Neutrophil (primary cell): ENCODE measurements around the gene CHST12.

Experiments
- H3K27ac ChIP-seq: fragments of 200-600 bp; sonication (generic); 2 replicates; pipeline ENCODE4 v1.5.1; 2016; ENCODE audit warnings: mild to moderate bottlenecking, moderate library complexity
- H3K27me3 ChIP-seq: fragments of 200-600 bp; sonication (generic); 2 replicates; pipeline ENCODE4 v1.6.0; 2016; ENCODE audit warnings: mild to moderate bottlenecking
- H3K36me3 ChIP-seq: fragments of 200-600 bp; sonication (generic); 2 replicates; pipeline ENCODE4 v1.5.1; 2017
- H3K4me1 ChIP-seq, 2 experiments: fragments of 200-600 bp in 1 of 2; sonication (generic) in 1 of 2; 1 replicate in 1 of 2; 2 replicates in 1 of 2; pipeline versions ENCODE4 v1.5.1 to v1.6.1; 2013 to 2016; ENCODE audit warnings: low read depth in 1 of 2, low read length in 1 of 2, mild to moderate bottlenecking in 1 of 2, moderate library complexity in 1 of 2; ENCODE audit not compliant: control insufficient read depth in 1 of 2, insufficient read depth in 1 of 2
- H3K4me3 ChIP-seq, 2 experiments: fragments of 200-600 bp in 1 of 2; sonication (generic) in 1 of 2; 1 replicate in 1 of 2; 2 replicates in 1 of 2; pipeline ENCODE4 v1.5.1; 2013 to 2016; ENCODE audit warnings: low read depth in 1 of 2, low read length in 1 of 2, mild to moderate bottlenecking in 1 of 2, moderate library complexity in 1 of 2
- H3K9me3 ChIP-seq: fragments of 200-600 bp; sonication (generic); 2 replicates; pipeline ENCODE4 v1.5.1; 2016
- CTCF ChIP-seq: fragments of 200-600 bp; sonication (generic); IDR thresholded peaks from 2 replicates; pipeline ENCODE4 v1.5.1; 2016; ENCODE audit warnings: antibody characterized with exemption

Gene CHST12

GRCh38 chr7:2496375-2496774, 93.0 kb downstream of the CHST12 start:
- Histone ChIP-seq H3K27ac (no peak overlapping the region), H3K4me1 (no peaks in the 10 kb centered on the region), H3K36me3 (no peaks in the 10 kb centered on the region), H3K4me3 (no peak overlapping the region), H3K27me3 (peaks cover 58% of the 10 kb centered on the region), H3K9me3 (no peaks in the 10 kb centered on the region)
- TF ChIP-seq CTCF: no peak

- peaks cover 58% of the 10 kb centered on the region for H3K27me3 ChIP-seq
- H3K27ac ChIP-seq: no peak overlapping the region
- H3K36me3 ChIP-seq: no peaks in the 10 kb centered on the region
- no peak for TF ChIP-seq CTCF
- no peaks in the 10 kb centered on the region for H3K9me3 ChIP-seq
- no peaks in the 10 kb centered on the region for H3K4me1 ChIP-seq
- no peak overlapping the region for H3K4me3 ChIP-seq
These were observed 93.7 kb downstream of the CHST12 start for GRCh38 chr7:2497065-2497464.

GRCh38 chr7:2497500-2498336, 94.3 kb downstream of the CHST12 start:
- H3K4me3 ChIP-seq: no peak overlapping the region
- H3K36me3 ChIP-seq: no peaks in the 10 kb centered on the region
- no peak overlapping the region for H3K27ac ChIP-seq
- H3K27me3 ChIP-seq: peaks cover 56% of the 10 kb centered on the region
- H3K9me3 ChIP-seq: no peaks in the 10 kb centered on the region
- H3K4me1 ChIP-seq: no peaks in the 10 kb centered on the region
- TF ChIP-seq CTCF: no peak
